B cell (primary cell): ENCODE data around the gene GOLGA1. TPM values are rescaled to one million over a fixed set of nuclear protein-coding genes. Genes with fewer than 3 reads are reported as not detected.

Experiments
- ATAC-seq: fragments of 200-7000 bp; cut with Tn5 transposase; one replicate; pipeline ENCODE4 v1.10.0; 2021; ENCODE audit warnings: low read depth, mild to moderate bottlenecking, moderate number of reproducible peaks, moderate library complexity
- CTCF ChIA-PET: fragments of 350-600 bp; sonication (Branson Sonifier 250); formaldehyde crosslinking; loops from one replicate; lab custom pipeline; 2021; ENCODE audit warnings: antibody characterized with exemption, inconsistent platforms; lab: Charles Lee
- POLR2A ChIA-PET: fragments of 350-600 bp; sonication (Branson Sonifier 250); formaldehyde crosslinking; loops from one replicate; lab custom pipeline; 2021; ENCODE audit warnings: antibody characterized with exemption; lab: Charles Lee
- DNase-seq: peaks from one replicate; pipeline ENCODE4 v3.0.0; 2013
- H2AFZ ChIP-seq: 2 replicates; pipeline ENCODE4 v1.6.1; 2012; ENCODE audit warnings: mild to moderate bottlenecking, low read depth, low read length; ENCODE audit not compliant: insufficient read depth, poor library complexity, severe bottlenecking
- H3K27ac ChIP-seq, 2 donors: 1 replicate in 1 of 2; 2 replicates in 1 of 2; pipeline ENCODE4 v1.5.1; 2012 to 2013; ENCODE audit warnings: low read length in 2 of 2, mild to moderate bottlenecking in 2 of 2, moderate library complexity in 1 of 2
- H3K27me3 ChIP-seq, 4 experiments: fragments of 200-600 bp in 1 of 4; sonication (generic) in 1 of 4; replicated peaks in 1 of 4; 1 replicate in 2 of 4; 2 replicates in 2 of 4; pipeline versions ENCODE4 v1.6.1 to v1.7.0; 2013 to 2016; ENCODE audit warnings: low read length in 3 of 4, mild to moderate bottlenecking in 2 of 4, mixed read lengths in 1 of 4, moderate library complexity in 1 of 4; ENCODE audit not compliant: insufficient read depth in 4 of 4, control insufficient read depth in 3 of 4; ENCODE audit errors: control extremely low read depth in 1 of 4
- H3K36me3 ChIP-seq, 2 experiments: replicated peaks in 1 of 2; 1 replicate in 1 of 2; 2 replicates in 1 of 2; pipeline versions ENCODE4 v1.6.1 to v1.7.1; 2013; ENCODE audit warnings: low read length in 1 of 2; ENCODE audit not compliant: insufficient read depth in 2 of 2, control insufficient read depth in 1 of 2; ENCODE audit errors: control extremely low read depth in 1 of 2, extremely low read depth in 1 of 2
- H3K4me1 ChIP-seq, 2 donors: fragments of 200-600 bp in 1 of 2; sonication (generic) in 1 of 2; 1 replicate in 1 of 2; 2 replicates in 1 of 2; pipeline versions ENCODE4 v1.5.1 to v1.6.1; 2013 to 2017; ENCODE audit warnings: low read length in 2 of 2; ENCODE audit not compliant: control insufficient read depth in 2 of 2, insufficient read depth in 2 of 2
- H3K4me2 ChIP-seq: replicated peaks from 2 replicates; pipeline ENCODE3; 2012; ENCODE audit warnings: mild to moderate bottlenecking, low read depth, low read length; ENCODE audit not compliant: poor library complexity, severe bottlenecking
- H3K4me3 ChIP-seq, 5 experiments: fragments of 200-600 bp in 1 of 5; sonication (generic) in 1 of 5; 1 replicate in 3 of 5; 2 replicates in 2 of 5; pipeline versions ENCODE4 v1.5.1 to v1.7.0; 2011 to 2016; ENCODE audit warnings: low read length in 4 of 5, mild to moderate bottlenecking in 4 of 5, low read depth in 2 of 5, control low read depth in 1 of 5, moderate library complexity in 1 of 5; ENCODE audit not compliant: insufficient read depth in 1 of 5; ENCODE audit errors: control extremely low read depth in 1 of 5, extremely low read depth in 1 of 5
- H3K79me2 ChIP-seq: fragments of 200-600 bp; sonication (generic); one replicate; pipeline ENCODE4 v1.6.0; 2016; ENCODE audit warnings: low read length; ENCODE audit not compliant: control insufficient read depth, insufficient read depth
- H3K9ac ChIP-seq: fragments of 200-600 bp; sonication (generic); 2 replicates; pipeline ENCODE4 v1.6.1; 2017; ENCODE audit warnings: mild to moderate bottlenecking, low read length, moderate library complexity
- H3K9me3 ChIP-seq, 3 donors: one replicate each; pipeline versions ENCODE4 v1.6.1 to v1.7.1; 2013; ENCODE audit warnings: low read length in 2 of 3; ENCODE audit not compliant: control insufficient read depth in 2 of 3, insufficient read depth in 1 of 3; ENCODE audit errors: control extremely low read depth in 1 of 3
- H4K20me1 ChIP-seq: 2 replicates; pipeline ENCODE4 v1.6.0; 2012; ENCODE audit warnings: mild to moderate bottlenecking, low read length; ENCODE audit not compliant: insufficient read depth, control insufficient read depth, poor library complexity, severe bottlenecking
- H3K27ac Mint-ChIP-seq: one replicate; pipeline ENCODE4 v1.8.0; 2021; ENCODE audit warnings: mixed read lengths
- H3K27me3 Mint-ChIP-seq: one replicate; pipeline ENCODE4 v1.8.0; 2021; ENCODE audit warnings: mixed read lengths
- H3K4me1 Mint-ChIP-seq: one replicate; pipeline ENCODE4 v1.8.0; 2021; ENCODE audit warnings: mixed read lengths
- H3K4me3 Mint-ChIP-seq: one replicate; pipeline ENCODE4 v1.8.0; 2021; ENCODE audit warnings: mixed read lengths
- H3K9me3 Mint-ChIP-seq: one replicate; pipeline ENCODE4 v1.8.0; 2022; ENCODE audit warnings: mixed read lengths; ENCODE audit not compliant: insufficient read depth
- CTCF ChIP-seq: fragments of 200-600 bp; IDR thresholded peaks from one replicate; pipeline ENCODE4 v1.8.0; 2022; ENCODE audit warnings: antibody characterized with exemption, mild to moderate bottlenecking
- EZH2 ChIP-seq: IDR thresholded peaks from 2 replicates; pipeline ENCODE4 v1.6.1; 2012; ENCODE audit warnings: borderline replicate concordance, low read depth, mild to moderate bottlenecking, moderate library complexity, low read length; ENCODE audit not compliant: insufficient read depth, poor library complexity, severe bottlenecking
- WGBS: methylation state at CpG from one replicate; pipeline ENCODE4 v1.1.5; 2013; ENCODE audit warnings: missing lambda C conversion rate; ENCODE audit not compliant: insufficient coverage; 5-methylcytosine and 5-hydroxymethylcytosine counted together
- intact Hi-C: fragments of 100-400 bp; cut with micrococcal nuclease; formaldehyde crosslinking; loops from one replicate; pipeline ENCODE4 v1.10.0; 2022
- polyA plus RNA-seq: library from polyadenylated mRNA; depleted of rRNA; stranded (reverse); fragments of >200 nt; gene quantifications from 2 replicates; pipeline ENCODE4 v1.2.3, GENCODE V29; 2012
- total RNA-seq, 2 donors: library from RNA; stranded (reverse); fragments of 120-200 nt in 1 of 2; gene quantifications; 1 replicate in 1 of 2; 2 replicates in 1 of 2; pipeline versions ENCODE4 v1.2.3 to v1.2.4, GENCODE V29; 2013 to 2022

GOLGA1 gene
- total and polyA plus RNA-seq, 2 donors (not counting 1 experiment from before 2014, with no cell fraction given), result 13.4 to 26.2 TPM

- peaks cover 0 to 68% of the 10 kb centered on the region in 2 experiments for H3K36me3 ChIP-seq
- ATAC-seq, result no peak
- H3K79me2 ChIP-seq, result no peaks in the 10 kb centered on the region
- DNase-seq, result no peak
- H2AFZ ChIP-seq, result no peak overlapping the region
- H3K4me1 Mint-ChIP-seq, result no peaks in the 10 kb centered on the region
- H3K4me3 ChIP-seq, result no peak overlapping the region
- no peak overlapping the region for H3K27ac ChIP-seq
- H3K27me3 ChIP-seq, result no peaks in the 10 kb centered on the region
- CTCF ChIA-PET, result interaction anchor here (1.6 kb wide), 1 partner anchor 34 kb away, joined by 6 read pairs; the partner anchor contains the start of gene WDR38
- POLR2A ChIA-PET, result interaction anchor here (0.5 kb wide), 1 partner anchor 1974 kb away, joined by 3 read pairs; the partner anchor contains the start of gene ZBTB6
- no peaks in the 10 kb centered on the region for H3K4me1 ChIP-seq
- no peaks in the 10 kb centered on the region for H3K9me3 ChIP-seq
- intact Hi-C loops, result no loop called here
- no peaks in the 10 kb centered on the region for H3K9me3 Mint-ChIP-seq
- H3K4me3 Mint-ChIP-seq, result no peak overlapping the region
- H3K27ac Mint-ChIP-seq, result no peak overlapping the region
- TF ChIP-seq CTCF, result no peak
- no peak for TF ChIP-seq EZH2
- no peaks in the 10 kb centered on the region for H4K20me1 ChIP-seq
- H3K4me2 ChIP-seq, result no peak overlapping the region
- 80% methylated on average over 15 of the region's 17 CpGs for WGBS
- H3K27me3 Mint-ChIP-seq, result no peaks in the 10 kb centered on the region
- H3K9ac ChIP-seq, result no peak overlapping the region
These were observed 53.9 kb downstream of the GOLGA1 start for GRCh38 chr9:124886866-124887492.

- Mint-ChIP-seq H3K27ac (no peak overlapping the region), H3K9me3 (no peaks in the 10 kb centered on the region), H3K4me3 (no peak overlapping the region), H3K27me3 (no peaks in the 10 kb centered on the region), H3K4me1 (no peaks in the 10 kb centered on the region)
- H3K27me3 ChIP-seq, result no peaks in the 10 kb centered on the region
- WGBS, result 96% methylated on average over 10 of the region's 10 CpGs
- no peak overlapping the region for H2AFZ ChIP-seq
- intact Hi-C loops, result no loop called here
- no peak overlapping the region for H3K9ac ChIP-seq
- no peak overlapping the region for H3K27ac ChIP-seq
- H3K4me3 ChIP-seq, result no peak overlapping the region
- TF ChIP-seq EZH2 (no peak), CTCF (no peak)
- H3K36me3 ChIP-seq, result peaks cover 0 to 71% of the 10 kb centered on the region in 2 experiments
- H4K20me1 ChIP-seq, result no peaks in the 10 kb centered on the region
- CTCF ChIA-PET, result interaction anchor here (1.6 kb wide), 1 partner anchor 33 kb away, joined by 6 read pairs; the partner anchor contains the start of gene WDR38
- no peak overlapping the region for H3K4me2 ChIP-seq
- H3K9me3 ChIP-seq, result no peaks in the 10 kb centered on the region
- POLR2A ChIA-PET, result interaction anchor here (0.5 kb wide), 1 partner anchor 1973 kb away, joined by 3 read pairs; the partner anchor contains the start of gene ZBTB6
- DNase-seq, result no peak
- ATAC-seq, result no peak
- no peaks in the 10 kb centered on the region for H3K79me2 ChIP-seq
- no peaks in the 10 kb centered on the region for H3K4me1 ChIP-seq
These were observed 54.4 kb downstream of the GOLGA1 start for GRCh38 chr9:124886461-124886860.
